ENCODE data around the gene TMEM185A. TPM values are rescaled to one million over a fixed set of nuclear protein-coding genes. Genes with fewer than 3 reads are reported as not detected.

TMEM185A gene
- total RNA-seq, 2 experiments from 2014 or later, result 6.3 to 7.2 TPM

DNA sequence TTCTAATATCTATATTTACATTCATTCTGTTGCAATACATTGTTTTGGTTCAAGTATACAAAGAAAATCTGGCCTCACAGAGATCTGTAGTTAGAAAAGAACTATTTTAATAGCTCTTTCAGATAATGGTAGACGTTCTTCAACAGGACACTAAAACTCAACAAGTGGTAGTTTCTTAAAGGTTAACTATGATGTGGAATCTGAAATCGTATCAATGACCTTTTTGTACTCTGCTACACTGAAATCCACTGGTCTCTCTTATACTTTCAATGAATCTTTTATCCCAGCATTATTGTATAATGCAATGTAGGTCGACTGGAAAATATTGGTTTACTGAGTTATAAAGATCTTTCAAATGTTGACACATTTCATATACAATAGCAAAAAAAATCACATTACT is 12.7 kb downstream of the TMEM185A start:
- Mint-ChIP-seq H3K9me3 (no peaks in the 10 kb centered on the region), H3K36me3 (ENCODE audit: low read depth) (no peaks in the 10 kb centered on the region), H3K4me1 (ENCODE audit: low read depth) (peaks cover 32% of the 10 kb centered on the region), H3K4me3 (no peak overlapping the region), H3K27me3 (no peaks in the 10 kb centered on the region), H3K27ac (no peak overlapping the region)
- ATAC-seq (ENCODE audit: poor library complexity), result no peak
- CTCF ChIA-PET, result no interaction called here
- TF ChIP-seq, protein P1, sequence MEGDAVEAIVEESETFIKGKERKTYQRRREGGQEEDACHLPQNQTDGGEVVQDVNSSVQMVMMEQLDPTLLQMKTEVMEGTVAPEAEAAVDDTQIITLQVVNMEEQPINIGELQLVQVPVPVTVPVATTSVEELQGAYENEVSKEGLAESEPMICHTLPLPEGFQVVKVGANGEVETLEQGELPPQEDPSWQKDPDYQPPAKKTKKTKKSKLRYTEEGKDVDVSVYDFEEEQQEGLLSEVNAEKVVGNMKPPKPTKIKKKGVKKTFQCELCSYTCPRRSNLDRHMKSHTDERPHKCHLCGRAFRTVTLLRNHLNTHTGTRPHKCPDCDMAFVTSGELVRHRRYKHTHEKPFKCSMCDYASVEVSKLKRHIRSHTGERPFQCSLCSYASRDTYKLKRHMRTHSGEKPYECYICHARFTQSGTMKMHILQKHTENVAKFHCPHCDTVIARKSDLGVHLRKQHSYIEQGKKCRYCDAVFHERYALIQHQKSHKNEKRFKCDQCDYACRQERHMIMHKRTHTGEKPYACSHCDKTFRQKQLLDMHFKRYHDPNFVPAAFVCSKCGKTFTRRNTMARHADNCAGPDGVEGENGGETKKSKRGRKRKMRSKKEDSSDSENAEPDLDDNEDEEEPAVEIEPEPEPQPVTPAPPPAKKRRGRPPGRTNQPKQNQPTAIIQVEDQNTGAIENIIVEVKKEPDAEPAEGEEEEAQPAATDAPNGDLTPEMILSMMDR (IDR thresholded peaks at IDR 0.05), result no peak
- H3K4me3 ChIP-seq (ENCODE audit: low read length), result no peak overlapping the region
- no peak for DNase-seq
- H3K27me3 ChIP-seq (ENCODE audit: control insufficient read depth in 1 of 2, insufficient read depth in 2 of 2, low read length in 2 of 2), result no peaks in the 10 kb centered on the region
- intact Hi-C loops (cut with DNase I, micrococcal nuclease), result no loop called here
- no peaks in the 10 kb centered on the region for H3K36me3 ChIP-seq (ENCODE audit: insufficient read depth, low read length)
- no peaks in the 10 kb centered on the region for H3K9me3 ChIP-seq (ENCODE audit: control insufficient read depth in 1 of 2, insufficient read depth in 1 of 2, low read length in 2 of 2)
- POLR2A ChIA-PET, result no interaction called here
- no peaks in the 10 kb centered on the region for H3K4me1 ChIP-seq (ENCODE audit: insufficient read depth, low read length)
- H3K27ac ChIP-seq (ENCODE audit: low read depth in 1 of 2, low read length in 2 of 2), result no peak overlapping the region

DNA sequence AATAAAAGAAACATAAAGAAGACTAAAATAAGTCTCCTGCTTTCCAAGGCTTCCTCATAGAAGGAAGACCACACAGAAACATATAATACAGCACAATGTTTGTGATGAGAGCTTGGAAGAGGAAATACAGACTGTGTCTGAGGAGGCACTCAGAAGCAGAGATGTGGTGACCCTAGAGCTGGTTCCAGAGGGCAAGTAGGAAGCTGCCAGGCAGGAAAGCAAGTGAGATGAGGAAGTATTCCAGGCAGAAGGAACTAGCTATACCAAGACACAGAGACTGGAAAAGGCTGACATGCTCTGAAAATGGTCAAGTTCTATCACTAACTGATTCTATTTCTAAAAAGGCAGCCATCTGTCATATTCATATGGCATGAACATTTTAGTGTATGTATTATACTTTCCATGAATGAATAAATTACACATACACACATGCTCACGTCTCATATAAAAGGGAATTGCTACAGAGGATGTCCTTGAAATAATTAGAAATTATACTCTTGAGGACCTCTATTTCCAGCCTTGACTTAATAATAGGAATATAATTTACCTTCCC is 19.9 kb downstream of the TMEM185A start:
- ATAC-seq (ENCODE audit: poor library complexity), result no peak
- Mint-ChIP-seq H3K36me3 (ENCODE audit: low read depth) (peaks cover 36% of the 10 kb centered on the region), H3K27me3 (no peaks in the 10 kb centered on the region), H3K4me1 (ENCODE audit: low read depth) (peaks cover 28% of the 10 kb centered on the region), H3K4me3 (no peak overlapping the region), H3K27ac (no peak overlapping the region), H3K9me3 (no peaks in the 10 kb centered on the region)
- no peak overlapping the region for H3K27ac ChIP-seq (ENCODE audit: low read depth in 1 of 2, low read length in 2 of 2)
- no peak for DNase-seq
- H3K9me3 ChIP-seq (ENCODE audit: control insufficient read depth in 1 of 2, insufficient read depth in 1 of 2, low read length in 2 of 2), result no peaks in the 10 kb centered on the region
- no peaks in the 10 kb centered on the region for H3K4me1 ChIP-seq (ENCODE audit: insufficient read depth, low read length)
- TF ChIP-seq, protein P1 (IDR thresholded peaks at IDR 0.05), result no peak
- CTCF ChIA-PET, result interaction anchor here (0.9 kb wide), 1 partner anchor 22 kb away, joined by 3 read pairs; no protein-coding TSS in a partner anchor
- no peaks in the 10 kb centered on the region for H3K27me3 ChIP-seq (ENCODE audit: control insufficient read depth in 1 of 2, insufficient read depth in 2 of 2, low read length in 2 of 2)
- H3K36me3 ChIP-seq (ENCODE audit: insufficient read depth, low read length), result peaks cover 12% of the 10 kb centered on the region
- POLR2A ChIA-PET, result no interaction called here
- H3K4me3 ChIP-seq (ENCODE audit: low read length), result no peak overlapping the region
- intact Hi-C loops (cut with DNase I, micrococcal nuclease), result no loop called here

DNA sequence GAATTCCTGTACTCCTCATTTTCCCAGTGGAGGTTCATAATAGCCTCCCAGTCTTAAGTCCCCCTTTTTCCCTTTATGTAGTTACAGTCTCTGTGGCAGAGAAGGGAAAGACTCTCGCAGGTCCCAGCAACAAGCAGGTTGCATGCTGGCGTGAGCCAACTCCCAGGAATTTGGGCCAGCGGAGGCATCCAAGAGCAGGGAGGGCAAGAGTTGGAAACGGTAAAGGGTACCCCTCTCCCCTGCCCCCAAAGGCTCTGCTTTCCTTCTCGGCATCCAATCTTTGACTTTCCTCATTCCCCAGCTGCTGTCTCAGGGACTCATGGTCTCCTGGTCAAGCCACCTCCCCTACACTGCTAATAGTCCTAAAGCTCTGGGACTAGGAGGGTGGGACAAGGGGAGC is 21.1 kb downstream of the TMEM185A start:
- no peaks in the 10 kb centered on the region for H3K9me3 Mint-ChIP-seq
- no peaks in the 10 kb centered on the region for H3K27me3 ChIP-seq (ENCODE audit: control insufficient read depth in 1 of 2, insufficient read depth in 2 of 2, low read length in 2 of 2)
- no peaks in the 10 kb centered on the region for H3K9me3 ChIP-seq (ENCODE audit: control insufficient read depth in 1 of 2, insufficient read depth in 1 of 2, low read length in 2 of 2)
- no peak for DNase-seq
- H3K4me1 ChIP-seq (ENCODE audit: insufficient read depth, low read length), result no peaks in the 10 kb centered on the region
- TF ChIP-seq, protein P1 (IDR thresholded peaks at IDR 0.05), result no peak
- no peak overlapping the region for H3K4me3 Mint-ChIP-seq
- peaks cover 42% of the 10 kb centered on the region for H3K36me3 Mint-ChIP-seq (ENCODE audit: low read depth)
- H3K27ac ChIP-seq (ENCODE audit: low read depth in 1 of 2, low read length in 2 of 2), result no peak overlapping the region
- no peak overlapping the region for H3K27ac Mint-ChIP-seq
- ChIA-PET CTCF (no interaction called here), POLR2A (no interaction called here)
- H3K4me3 ChIP-seq (ENCODE audit: low read length), result no peak overlapping the region
- intact Hi-C loops (cut with DNase I, micrococcal nuclease), result no loop called here
- peaks cover 16% of the 10 kb centered on the region for H3K36me3 ChIP-seq (ENCODE audit: insufficient read depth, low read length)
- no peak for ATAC-seq (ENCODE audit: poor library complexity)
- H3K27me3 Mint-ChIP-seq, result no peaks in the 10 kb centered on the region
- H3K4me1 Mint-ChIP-seq (ENCODE audit: low read depth), result peaks cover 28% of the 10 kb centered on the region

All from CD4-positive, alpha-beta T cell (primary cell).